KOPT-K1 (cell line): Measurements from ENCODE around the gene VPS41.

Experiments used
- H3K27ac ChIP-seq: fragments of 200-600 bp; sonication (generic); 2 replicates; pipeline ENCODE4 v1.5.1; 2016; ENCODE audit warnings: antibody characterized with exemption, mild to moderate bottlenecking, low read depth, low read length; ENCODE audit not compliant: poor library complexity, severe bottlenecking
- H3K36me3 ChIP-seq: fragments of 200-600 bp; sonication (generic); 2 replicates; pipeline ENCODE4 v1.5.1; 2017; ENCODE audit warnings: antibody characterized with exemption, mild to moderate bottlenecking, low read length, moderate library complexity; ENCODE audit not compliant: insufficient read depth
- H3K9me3 ChIP-seq: fragments of 200-600 bp; sonication (generic); 2 replicates; pipeline ENCODE4 v1.5.1; 2017; ENCODE audit warnings: antibody characterized with exemption, low read length, mild to moderate bottlenecking; ENCODE audit not compliant: insufficient read depth, poor library complexity, severe bottlenecking

Gene VPS41

GRCh38 chr7:38825721-38826440 is 83.1 kb downstream of the VPS41 start:
- Histone ChIP-seq H3K36me3 (no peaks in the 10 kb centered on the region), H3K27ac (no peak overlapping the region)

GRCh38 chr7:38824948-38825347 is 84.0 kb downstream of the VPS41 start:
- Histone ChIP-seq H3K36me3 (no peaks in the 10 kb centered on the region), H3K9me3 (no peaks in the 10 kb centered on the region), H3K27ac (no peak overlapping the region)

More at GRCh38 chr7:38825721-38826440, 83.1 kb downstream of the VPS41 start:
- H3K9me3 ChIP-seq = no peaks in the 10 kb centered on the region

GRCh38 chr7:38822549-38822948 is 86.4 kb downstream of the VPS41 start:
- H3K36me3 ChIP-seq = peaks cover 2% of the 10 kb centered on the region; the same call in 1 of the 2 replicates
- H3K27ac ChIP-seq = no peak overlapping the region
- H3K9me3 ChIP-seq = no peaks in the 10 kb centered on the region

- H3K36me3 ChIP-seq = peaks cover 7% of the 10 kb centered on the region; the same call in 1 of the 2 replicates
- no peaks in the 10 kb centered on the region for H3K9me3 ChIP-seq
- no peak overlapping the region for H3K27ac ChIP-seq
These were observed 88.4 kb downstream of the VPS41 start for GRCh38 chr7:38820571-38820970.

- H3K9me3 ChIP-seq = no peaks in the 10 kb centered on the region
- H3K27ac ChIP-seq = no peak overlapping the region
- peaks cover 7% of the 10 kb centered on the region; the same call in 1 of the 2 replicates for H3K36me3 ChIP-seq
These were observed 89.5 kb downstream of the VPS41 start for GRCh38 chr7:38819463-38819862.

- no peak overlapping the region for H3K27ac ChIP-seq
- H3K36me3 ChIP-seq = peaks cover 7% of the 10 kb centered on the region; the same call in 1 of the 2 replicates
- H3K9me3 ChIP-seq = no peaks in the 10 kb centered on the region
These were observed 91.5 kb downstream of the VPS41 start for GRCh38 chr7:38817526-38817925.

GRCh38 chr7:38813768-38814167 is 95.2 kb downstream of the VPS41 start:
- Histone ChIP-seq H3K36me3 (peaks cover 7% of the 10 kb centered on the region; the same call in 1 of the 2 replicates), H3K9me3 (no peaks in the 10 kb centered on the region), H3K27ac (no peak overlapping the region)

- no peaks in the 10 kb centered on the region for H3K9me3 ChIP-seq
- no peak overlapping the region for H3K27ac ChIP-seq
- no peaks in the 10 kb centered on the region for H3K36me3 ChIP-seq
These were observed 102.1 kb downstream of the VPS41 start for GRCh38 chr7:38806912-38807311.

- Histone ChIP-seq H3K36me3 (no peaks in the 10 kb centered on the region), H3K9me3 (no peaks in the 10 kb centered on the region), H3K27ac (no peak overlapping the region)
These were observed 107.2 kb downstream of the VPS41 start for GRCh38 chr7:38801786-38802185.

GRCh38 chr7:38798552-38799267 is 110.3 kb downstream of the VPS41 start:
- no peaks in the 10 kb centered on the region for H3K9me3 ChIP-seq
- H3K36me3 ChIP-seq = no peaks in the 10 kb centered on the region
- no peak overlapping the region for H3K27ac ChIP-seq

GRCh38 chr7:38796626-38797501 is 112.1 kb downstream of the VPS41 start:
- no peak overlapping the region for H3K27ac ChIP-seq
- no peaks in the 10 kb centered on the region for H3K9me3 ChIP-seq
- peaks cover 16% of the 10 kb centered on the region; the same call in 1 of the 2 replicates for H3K36me3 ChIP-seq

GRCh38 chr7:38795593-38795992 is 113.4 kb downstream of the VPS41 start:
- Histone ChIP-seq H3K36me3 (peaks cover 17% of the 10 kb centered on the region; the same call in 1 of the 2 replicates), H3K9me3 (no peaks in the 10 kb centered on the region), H3K27ac (no peak overlapping the region)

- Histone ChIP-seq H3K9me3 (no peaks in the 10 kb centered on the region), H3K27ac (no peak overlapping the region), H3K36me3 (no peaks in the 10 kb centered on the region)
These were observed 127.0 kb downstream of the VPS41 start for GRCh38 chr7:38781991-38782390.

GRCh38 chr7:38777609-38778008 is 131.4 kb downstream of the VPS41 start:
- H3K27ac ChIP-seq = no peak overlapping the region
- no peaks in the 10 kb centered on the region for H3K9me3 ChIP-seq
- H3K36me3 ChIP-seq = peaks cover 5% of the 10 kb centered on the region
